Activated T-helper 1 cell treated with anti-CD3 and anti-CD28 coated beads, Interleukin-12 subunit alpha, Interleukin-12 subunit beta, Interleukin-2, Interleukin-4 antibody, amounts not matched to agents 30 ng/mL and 10 ng/mL and 1 ng/mL, durations not matched to agents 14 hours and 24 hours and 36 hours (primary cell): Measurements from ENCODE around the gene FBXL7. TPM values are rescaled to one million over a fixed set of nuclear protein-coding genes. Genes with fewer than 3 reads are reported as not detected.

Source experiments
- DNase-seq: peaks from one replicate; pipeline ENCODE4 v3.0.0; 2021; ENCODE audit warnings: low spot score
- H3K27ac Mint-ChIP-seq: one replicate; pipeline ENCODE4 v1.8.0; 2021; ENCODE audit warnings: mild to moderate bottlenecking, mixed read lengths
- H3K27me3 Mint-ChIP-seq: one replicate; pipeline ENCODE4 v1.8.0; 2022; ENCODE audit warnings: mild to moderate bottlenecking, moderate library complexity, mixed read lengths; ENCODE audit not compliant: insufficient read depth
- H3K36me3 Mint-ChIP-seq: one replicate; pipeline ENCODE4 v1.8.0; 2021; ENCODE audit warnings: low read depth, mixed read lengths
- H3K4me1 Mint-ChIP-seq: one replicate; pipeline ENCODE4 v1.8.0; 2021; ENCODE audit warnings: low read depth, mixed read lengths
- H3K4me3 Mint-ChIP-seq: one replicate; pipeline ENCODE4 v1.8.0; 2021; ENCODE audit warnings: mild to moderate bottlenecking, moderate library complexity, mixed read lengths
- H3K9me3 Mint-ChIP-seq: one replicate; pipeline ENCODE4 v1.8.0; 2021; ENCODE audit warnings: mixed read lengths
- intact Hi-C: fragments of 100-400 bp; cut with micrococcal nuclease; formaldehyde crosslinking; loops from one replicate; pipeline ENCODE4 v1.15.1; 2024
- total RNA-seq: library from RNA; stranded (reverse); gene quantifications from 2 replicates; pipeline ENCODE4 v1.2.3, GENCODE V29; 2022

Gene FBXL7
- total RNA-seq, 1 donor from 2014 or later: not detected

- Mint-ChIP-seq H3K27ac (no peak overlapping the region), H3K9me3 (peaks cover 16% of the 10 kb centered on the region), H3K27me3 (no peaks in the 10 kb centered on the region), H3K4me3 (no peak overlapping the region), H3K36me3 (no peaks in the 10 kb centered on the region), H3K4me1 (no peaks in the 10 kb centered on the region)
- intact Hi-C loops: no loop called here
- DNase-seq: no peak
Measured at GRCh38 chr5:15513431-15513830, 13.5 kb downstream of the FBXL7 start.

GRCh38 chr5:15513911-15514310 is 13.9 kb downstream of the FBXL7 start:
- Mint-ChIP-seq H3K27ac (no peak overlapping the region), H3K9me3 (peaks cover 20% of the 10 kb centered on the region), H3K4me1 (no peaks in the 10 kb centered on the region), H3K27me3 (no peaks in the 10 kb centered on the region), H3K4me3 (no peak overlapping the region), H3K36me3 (no peaks in the 10 kb centered on the region)
- intact Hi-C loops: no loop called here
- DNase-seq: no peak

- Mint-ChIP-seq H3K4me1 (no peaks in the 10 kb centered on the region), H3K36me3 (no peaks in the 10 kb centered on the region), H3K27ac (no peak overlapping the region), H3K9me3 (peaks cover 24% of the 10 kb centered on the region), H3K27me3 (no peaks in the 10 kb centered on the region), H3K4me3 (no peak overlapping the region)
- intact Hi-C loops: no loop called here
- DNase-seq: no peak
Measured at GRCh38 chr5:15515229-15515628, 15.2 kb downstream of the FBXL7 start.

- Mint-ChIP-seq H3K9me3 (peaks cover 24% of the 10 kb centered on the region), H3K27ac (no peak overlapping the region), H3K4me1 (no peaks in the 10 kb centered on the region), H3K4me3 (no peak overlapping the region), H3K27me3 (no peaks in the 10 kb centered on the region), H3K36me3 (no peaks in the 10 kb centered on the region)
- DNase-seq: no peak
- intact Hi-C loops: no loop called here
Measured at GRCh38 chr5:15516486-15516885, 16.5 kb downstream of the FBXL7 start.

GRCh38 chr5:15518786-15519185 is 18.8 kb downstream of the FBXL7 start:
- intact Hi-C loops: no loop called here
- DNase-seq: no peak
- H3K27me3 Mint-ChIP-seq: no peaks in the 10 kb centered on the region
- no peak overlapping the region for H3K4me3 Mint-ChIP-seq
- H3K27ac Mint-ChIP-seq: no peak overlapping the region
- peaks cover 24% of the 10 kb centered on the region for H3K9me3 Mint-ChIP-seq
- H3K36me3 Mint-ChIP-seq: no peaks in the 10 kb centered on the region
- H3K4me1 Mint-ChIP-seq: no peaks in the 10 kb centered on the region

GRCh38 chr5:15520856-15521255 is 20.9 kb downstream of the FBXL7 start:
- Mint-ChIP-seq H3K4me3 (no peak overlapping the region), H3K9me3 (peaks cover 24% of the 10 kb centered on the region), H3K27ac (no peak overlapping the region), H3K27me3 (no peaks in the 10 kb centered on the region), H3K4me1 (no peaks in the 10 kb centered on the region), H3K36me3 (no peaks in the 10 kb centered on the region)
- no peak for DNase-seq
- intact Hi-C loops: no loop called here

- H3K36me3 Mint-ChIP-seq: no peaks in the 10 kb centered on the region
- no peak overlapping the region for H3K27ac Mint-ChIP-seq
- intact Hi-C loops: no loop called here
- no peaks in the 10 kb centered on the region for H3K27me3 Mint-ChIP-seq
- no peak overlapping the region for H3K4me3 Mint-ChIP-seq
- DNase-seq: no peak
- H3K9me3 Mint-ChIP-seq: peaks cover 19% of the 10 kb centered on the region
- no peaks in the 10 kb centered on the region for H3K4me1 Mint-ChIP-seq
Measured at GRCh38 chr5:15521381-15522186, 21.6 kb downstream of the FBXL7 start.

GRCh38 chr5:15522187-15522520 is 22.2 kb downstream of the FBXL7 start:
- H3K9me3 Mint-ChIP-seq: peaks cover 16% of the 10 kb centered on the region
- no peaks in the 10 kb centered on the region for H3K36me3 Mint-ChIP-seq
- H3K4me3 Mint-ChIP-seq: no peak overlapping the region
- intact Hi-C loops: no loop called here
- no peaks in the 10 kb centered on the region for H3K27me3 Mint-ChIP-seq
- no peak for DNase-seq
- no peak overlapping the region for H3K27ac Mint-ChIP-seq
- H3K4me1 Mint-ChIP-seq: no peaks in the 10 kb centered on the region

GRCh38 chr5:15524712-15525111 is 24.7 kb downstream of the FBXL7 start:
- Mint-ChIP-seq H3K4me3 (no peak overlapping the region), H3K27me3 (no peaks in the 10 kb centered on the region), H3K4me1 (no peaks in the 10 kb centered on the region), H3K36me3 (no peaks in the 10 kb centered on the region), H3K27ac (no peak overlapping the region), H3K9me3 (peaks cover 4% of the 10 kb centered on the region)
- intact Hi-C loops: no loop called here
- DNase-seq: no peak

GRCh38 chr5:15525703-15526275 is 25.8 kb downstream of the FBXL7 start:
- Mint-ChIP-seq H3K36me3 (no peaks in the 10 kb centered on the region), H3K27me3 (no peaks in the 10 kb centered on the region), H3K4me3 (no peak overlapping the region), H3K9me3 (peaks cover 4% of the 10 kb centered on the region), H3K4me1 (no peaks in the 10 kb centered on the region), H3K27ac (no peak overlapping the region)
- intact Hi-C loops: no loop called here
- no peak for DNase-seq

- H3K9me3 Mint-ChIP-seq: peaks cover 4% of the 10 kb centered on the region
Measured at GRCh38 chr5:15526413-15526812, 26.4 kb downstream of the FBXL7 start.

GRCh38 chr5:15528476-15528875 is 28.5 kb downstream of the FBXL7 start:
- intact Hi-C loops: no loop called here
- no peaks in the 10 kb centered on the region for H3K36me3 Mint-ChIP-seq
- DNase-seq: no peak
- no peaks in the 10 kb centered on the region for H3K27me3 Mint-ChIP-seq
- no peaks in the 10 kb centered on the region for H3K4me1 Mint-ChIP-seq
- no peak overlapping the region for H3K27ac Mint-ChIP-seq
- H3K9me3 Mint-ChIP-seq: peaks cover 4% of the 10 kb centered on the region
- no peak overlapping the region for H3K4me3 Mint-ChIP-seq

More at GRCh38 chr5:15526413-15526812, 26.4 kb downstream of the FBXL7 start:
- Mint-ChIP-seq H3K4me3 (no peak overlapping the region), H3K36me3 (no peaks in the 10 kb centered on the region), H3K27ac (no peak overlapping the region), H3K27me3 (no peaks in the 10 kb centered on the region), H3K4me1 (no peaks in the 10 kb centered on the region)
- DNase-seq: no peak
- intact Hi-C loops: no loop called here

GRCh38 chr5:15529013-15529412 is 29.0 kb downstream of the FBXL7 start:
- no peak overlapping the region for H3K27ac Mint-ChIP-seq
- no peaks in the 10 kb centered on the region for H3K4me1 Mint-ChIP-seq
- H3K4me3 Mint-ChIP-seq: no peak overlapping the region
- H3K27me3 Mint-ChIP-seq: no peaks in the 10 kb centered on the region
- H3K36me3 Mint-ChIP-seq: no peaks in the 10 kb centered on the region
- intact Hi-C loops: no loop called here
- H3K9me3 Mint-ChIP-seq: peaks cover 4% of the 10 kb centered on the region
- DNase-seq: no peak
